GM12873 (cell line): Measurements from ENCODE around the gene NRSN2.

ENCODE experiments used
- CTCF ChIP-seq: IDR thresholded peaks from 2 replicates; pipeline ENCODE4 v1.5.1; 2012; ENCODE audit warnings: low read depth, mild to moderate bottlenecking, moderate library complexity, low read length, control low read depth; ENCODE audit not compliant: insufficient read depth; ENCODE audit errors: missing control alignments

Gene NRSN2

GRCh38 chr20:402898-403581 lies 56.1 kb downstream of the NRSN2 start:
- TF ChIP-seq CTCF: no peak

- TF ChIP-seq CTCF: no peak
Observed at GRCh38 chr20:403582-403957, 56.7 kb downstream of the NRSN2 start.

- TF ChIP-seq CTCF: no peak
Observed at GRCh38 chr20:404088-404487, 57.2 kb downstream of the NRSN2 start.
